ENCODE data around the gene HINFP.

HINFP gene

DNA sequence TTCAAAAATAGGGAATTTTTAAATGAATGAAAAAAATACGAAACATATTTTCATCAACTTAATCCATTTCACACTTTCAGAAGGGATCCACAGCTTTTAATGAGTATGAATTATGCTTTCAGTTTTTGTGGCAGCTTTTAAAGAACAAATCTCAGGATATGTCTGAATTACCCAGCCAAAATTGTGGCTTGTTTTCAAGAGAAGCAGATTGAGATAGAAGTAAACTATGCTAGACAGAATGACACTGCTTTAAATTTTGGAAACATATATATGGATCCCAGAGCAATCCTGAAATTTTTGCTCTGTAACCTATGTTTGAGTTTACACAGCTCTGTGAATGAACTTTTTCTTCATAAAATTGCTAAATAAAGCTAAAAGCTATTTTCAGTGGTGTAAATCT lies 2.4 kb upstream of the HINFP start:
- no peaks in the 10 kb centered on the region for H3K9me3 Mint-ChIP-seq
- H3K4me1 Mint-ChIP-seq = peaks cover 19% of the 10 kb centered on the region
- H3K4me3 Mint-ChIP-seq = no peak overlapping the region
- no peaks in the 10 kb centered on the region for H3K27me3 Mint-ChIP-seq (ENCODE audit: low read depth)
- TF ChIP-seq, protein P1, sequence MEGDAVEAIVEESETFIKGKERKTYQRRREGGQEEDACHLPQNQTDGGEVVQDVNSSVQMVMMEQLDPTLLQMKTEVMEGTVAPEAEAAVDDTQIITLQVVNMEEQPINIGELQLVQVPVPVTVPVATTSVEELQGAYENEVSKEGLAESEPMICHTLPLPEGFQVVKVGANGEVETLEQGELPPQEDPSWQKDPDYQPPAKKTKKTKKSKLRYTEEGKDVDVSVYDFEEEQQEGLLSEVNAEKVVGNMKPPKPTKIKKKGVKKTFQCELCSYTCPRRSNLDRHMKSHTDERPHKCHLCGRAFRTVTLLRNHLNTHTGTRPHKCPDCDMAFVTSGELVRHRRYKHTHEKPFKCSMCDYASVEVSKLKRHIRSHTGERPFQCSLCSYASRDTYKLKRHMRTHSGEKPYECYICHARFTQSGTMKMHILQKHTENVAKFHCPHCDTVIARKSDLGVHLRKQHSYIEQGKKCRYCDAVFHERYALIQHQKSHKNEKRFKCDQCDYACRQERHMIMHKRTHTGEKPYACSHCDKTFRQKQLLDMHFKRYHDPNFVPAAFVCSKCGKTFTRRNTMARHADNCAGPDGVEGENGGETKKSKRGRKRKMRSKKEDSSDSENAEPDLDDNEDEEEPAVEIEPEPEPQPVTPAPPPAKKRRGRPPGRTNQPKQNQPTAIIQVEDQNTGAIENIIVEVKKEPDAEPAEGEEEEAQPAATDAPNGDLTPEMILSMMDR (IDR thresholded peaks at IDR 0.05; ENCODE audit: unreplicated experiment in 3 of 3) = no peak
- H3K36me3 Mint-ChIP-seq (ENCODE audit: low read depth) = peaks cover 18% of the 10 kb centered on the region
- no peak overlapping the region for H3K27ac Mint-ChIP-seq

DNA sequence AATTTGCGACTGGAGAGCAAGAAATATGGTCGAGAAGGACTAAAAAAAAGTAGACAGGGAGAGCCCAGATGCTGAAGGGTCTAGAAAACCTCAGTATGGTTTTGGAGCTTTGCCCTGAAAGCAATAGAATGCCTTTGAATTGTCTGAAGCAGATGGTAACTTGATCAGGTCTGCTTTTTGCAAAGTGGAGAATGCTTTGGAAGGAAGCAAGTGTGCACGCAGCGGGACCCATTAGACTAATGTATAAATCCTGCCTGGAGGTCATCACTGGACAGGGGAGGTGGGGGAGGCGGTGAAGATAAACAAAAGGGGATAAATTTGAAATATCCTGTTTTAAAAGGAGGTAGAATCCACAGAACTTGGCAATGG lies 757 bp upstream of the HINFP start:
- H3K36me3 Mint-ChIP-seq (ENCODE audit: low read depth) = peaks cover 16% of the 10 kb centered on the region
- H3K4me3 Mint-ChIP-seq = peak overlapping the region; percentile 90 to 96 (median 94)
- no peaks in the 10 kb centered on the region for H3K27me3 Mint-ChIP-seq (ENCODE audit: low read depth)
- no peaks in the 10 kb centered on the region for H3K9me3 Mint-ChIP-seq
- peak overlapping the region; percentile 94 to 98 (median 97) for H3K27ac Mint-ChIP-seq
- TF ChIP-seq, protein P1 (IDR thresholded peaks at IDR 0.05; ENCODE audit: unreplicated experiment in 3 of 3) = no peak
- peaks cover 19% of the 10 kb centered on the region for H3K4me1 Mint-ChIP-seq

DNA sequence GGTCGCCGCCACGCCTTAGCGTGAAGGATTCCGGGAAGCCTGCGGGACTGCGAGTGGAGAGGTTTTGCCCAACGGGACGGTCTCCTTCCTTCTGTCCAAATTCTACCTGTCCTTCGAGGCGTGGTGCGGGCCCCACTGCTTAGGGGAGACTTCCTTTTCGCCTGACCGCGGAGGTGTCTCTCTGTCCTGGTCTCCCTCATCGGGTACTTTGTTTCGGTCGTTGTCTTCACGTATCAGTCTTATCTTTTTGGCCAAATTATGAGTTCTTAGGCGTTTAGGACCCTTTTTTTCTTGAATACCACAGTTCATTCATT lies 388 bp downstream of the HINFP start:
- Mint-ChIP-seq H3K27me3 (ENCODE audit: low read depth) (no peaks in the 10 kb centered on the region), H3K9me3 (no peaks in the 10 kb centered on the region), H3K27ac (peak overlapping the region; percentile 94 to 98 (median 97)), H3K4me3 (peak overlapping the region; percentile 90 to 96 (median 94)), H3K36me3 (ENCODE audit: low read depth) (peaks cover 14% of the 10 kb centered on the region), H3K4me1 (peaks cover 19% of the 10 kb centered on the region)
- TF ChIP-seq, protein P1 (IDR thresholded peaks at IDR 0.05; ENCODE audit: unreplicated experiment in 3 of 3) = no peak

DNA sequence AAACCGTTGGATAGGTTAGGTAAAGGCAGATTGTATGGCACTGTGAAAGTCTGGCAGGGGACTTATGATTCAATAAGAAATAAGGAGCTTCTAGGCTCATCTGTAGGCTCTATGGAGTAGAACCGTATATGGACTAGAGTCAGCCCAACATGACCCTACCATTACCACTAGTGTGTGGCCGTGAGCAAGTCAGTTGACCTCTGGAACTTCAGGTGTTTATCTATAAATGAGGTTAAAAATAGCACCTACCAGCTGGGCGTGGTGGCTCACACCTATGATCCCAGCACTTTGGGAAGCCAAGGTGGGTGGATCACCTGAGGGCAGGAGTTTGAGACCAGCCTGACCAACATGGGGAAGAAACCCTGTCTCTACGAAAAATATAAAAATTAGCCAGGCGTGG lies 4.4 kb downstream of the HINFP start:
- peaks cover 11% of the 10 kb centered on the region for H3K4me1 Mint-ChIP-seq
- H3K4me3 Mint-ChIP-seq = no peak overlapping the region

DNA sequence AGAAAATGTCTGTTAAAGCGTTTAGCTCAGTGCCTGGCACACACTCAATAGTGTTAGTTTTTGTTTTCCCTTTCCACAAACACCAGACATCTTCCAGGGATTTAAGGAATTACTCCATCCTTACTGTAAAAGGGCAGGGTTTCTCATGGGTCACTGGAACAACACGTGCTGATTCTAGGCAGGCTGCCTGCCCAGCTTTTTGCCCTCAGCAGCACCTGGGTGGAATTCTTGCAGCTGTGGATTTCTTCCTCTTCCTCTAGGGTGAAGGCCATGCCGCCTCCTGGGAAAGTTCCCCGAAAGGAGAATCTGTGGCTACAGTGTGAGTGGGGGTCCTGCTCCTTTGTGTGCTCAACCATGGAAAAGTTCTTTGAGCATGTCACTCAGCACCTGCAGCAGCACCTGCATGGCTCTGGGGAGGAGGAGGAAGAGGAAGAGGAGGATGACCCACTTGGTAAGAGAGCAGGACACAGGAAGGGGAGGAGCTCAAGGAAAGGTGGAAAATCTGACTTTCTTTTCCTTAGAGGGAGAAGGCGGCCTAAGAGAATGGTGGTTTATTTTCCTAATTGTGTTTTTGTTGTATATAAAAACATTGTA lies 5.4 kb downstream of the HINFP start:
- Mint-ChIP-seq H3K27ac (no peak overlapping the region), H3K36me3 (ENCODE audit: low read depth) (peaks cover 45% of the 10 kb centered on the region), H3K9me3 (no peaks in the 10 kb centered on the region), H3K4me1 (peaks cover 10% of the 10 kb centered on the region), H3K4me3 (no peak overlapping the region), H3K27me3 (ENCODE audit: low read depth) (no peaks in the 10 kb centered on the region)
- TF ChIP-seq, protein P1 (IDR thresholded peaks at IDR 0.05; ENCODE audit: unreplicated experiment in 3 of 3) = no peak

More for the DNA sequence above, 4.4 kb downstream of the HINFP start:
- Mint-ChIP-seq H3K27me3 (ENCODE audit: low read depth) (no peaks in the 10 kb centered on the region), H3K36me3 (ENCODE audit: low read depth) (peaks cover 36% of the 10 kb centered on the region), H3K27ac (no peak overlapping the region), H3K9me3 (no peaks in the 10 kb centered on the region)
- TF ChIP-seq, protein P1 (IDR thresholded peaks at IDR 0.05; ENCODE audit: unreplicated experiment in 3 of 3) = no peak

DNA sequence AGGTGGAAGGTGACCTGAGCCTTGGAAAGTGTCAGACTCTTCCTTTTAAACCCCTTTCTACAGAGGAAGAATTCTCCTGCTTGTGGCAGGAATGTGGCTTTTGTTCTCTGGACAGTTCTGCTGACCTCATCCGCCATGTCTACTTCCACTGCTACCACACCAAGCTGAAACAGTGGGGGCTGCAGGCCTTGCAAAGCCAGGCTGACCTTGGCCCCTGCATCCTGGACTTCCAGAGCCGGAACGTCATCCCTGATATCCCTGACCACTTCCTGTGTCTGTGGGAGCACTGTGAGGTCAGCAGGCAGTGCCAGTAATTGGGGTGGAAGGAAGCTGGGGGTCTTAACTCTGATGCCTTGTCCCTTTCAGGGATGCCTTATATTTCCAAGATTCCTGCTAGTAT lies 9.3 kb downstream of the HINFP start:
- Mint-ChIP-seq H3K27ac (no peak overlapping the region), H3K9me3 (no peaks in the 10 kb centered on the region), H3K36me3 (ENCODE audit: low read depth) (peaks cover 59% of the 10 kb centered on the region), H3K27me3 (ENCODE audit: low read depth) (no peaks in the 10 kb centered on the region), H3K4me1 (no peaks in the 10 kb centered on the region), H3K4me3 (no peak overlapping the region)
- TF ChIP-seq, protein P1 (IDR thresholded peaks at IDR 0.05; ENCODE audit: unreplicated experiment in 3 of 3) = no peak
